H1 (cell line): ENCODE results near the gene KIAA1671. TPM values are rescaled to one million over a fixed set of nuclear protein-coding genes. Genes with fewer than 3 reads are reported as not detected.

Experiments used
- CTCF ChIA-PET: fragments of 300-600 bp; sonication (Branson Sonifier 250); formaldehyde crosslinking; loops from one replicate; lab custom pipeline; 2021; ENCODE audit not compliant: partially characterized antibody; lab: Charles Lee
- POLR2A ChIA-PET: fragments of 300-600 bp; sonication (Branson Sonifier 250); formaldehyde crosslinking; loops from one replicate; lab custom pipeline; 2021; ENCODE audit warnings: inconsistent platforms; ENCODE audit not compliant: partially characterized antibody; lab: Charles Lee
- DNase-seq, 2 experiments: peaks; one replicate each; pipeline versions ENCODE4 v3.0.0 to v3.0.0-alpha.2; 2010 to 2022; ENCODE audit warnings: low spot score in 2 of 2, low read depth in 1 of 2, mixed read lengths in 1 of 2
- FAIRE-seq: peaks from 2 replicates; lab custom pipeline; 2011; peaks lifted over from hg19 to GRCh38; lab: Jason Lieb, UNC
- H2AFZ ChIP-seq: 2 replicates; pipeline ENCODE4 v1.8.1; 2012; ENCODE audit warnings: low read length, inconsistent platforms
- H2AK5ac ChIP-seq: 2 replicates; pipeline ENCODE4 v1.6.1; 2013; ENCODE audit warnings: low read depth, low read length
- H2BK120ac ChIP-seq: replicated peaks from 2 replicates; pipeline ENCODE3; 2013; ENCODE audit warnings: low read depth, low read length, inconsistent platforms
- H2BK12ac ChIP-seq: 2 replicates; pipeline ENCODE4 v1.6.1; 2013; ENCODE audit warnings: low read depth, low read length
- H2BK15ac ChIP-seq: 2 replicates; pipeline ENCODE4 v1.6.1; 2013; ENCODE audit warnings: low read length
- H2BK20ac ChIP-seq: 2 replicates; pipeline ENCODE4 v1.6.1; 2013; ENCODE audit warnings: low read length
- H2BK5ac ChIP-seq: 2 replicates; pipeline ENCODE4 v1.6.1; 2013; ENCODE audit warnings: low read depth, low read length
- H3K14ac ChIP-seq: 2 replicates; pipeline ENCODE4 v1.6.1; 2013; ENCODE audit warnings: inconsistent platforms; ENCODE audit not compliant: insufficient read length
- H3K18ac ChIP-seq: 2 replicates; pipeline ENCODE4 v1.6.1; 2013; ENCODE audit warnings: low read length; ENCODE audit errors: extremely low read depth
- H3K23ac ChIP-seq: 2 replicates; pipeline ENCODE4 v1.6.1; 2013; ENCODE audit warnings: inconsistent platforms; ENCODE audit not compliant: insufficient read length
- H3K23me2 ChIP-seq: 2 replicates; pipeline ENCODE4 v1.6.1; 2013; ENCODE audit warnings: low read depth, low read length
- H3K27ac ChIP-seq: 2 replicates; pipeline ENCODE4 v1.6.1; 2011; ENCODE audit warnings: low read depth, low read length, inconsistent platforms
- H3K27me3 ChIP-seq, 4 experiments: replicated peaks in 1 of 4; 1 replicate in 1 of 4; 2 replicates in 3 of 4; pipeline versions ENCODE4 v1.6.1 to v1.8.1; 2011 to 2013; ENCODE audit warnings: low read length in 3 of 4, mild to moderate bottlenecking in 3 of 4, inconsistent platforms in 2 of 4, mixed read lengths in 2 of 4, moderate library complexity in 1 of 4; ENCODE audit not compliant: control insufficient read depth in 3 of 4, insufficient read depth in 3 of 4; ENCODE audit errors: extremely low read depth in 1 of 4
- H3K36me3 ChIP-seq, 4 experiments: 2 replicates each; pipeline versions ENCODE4 v1.6.1 to v1.8.1; 2011 to 2013; ENCODE audit warnings: mild to moderate bottlenecking in 4 of 4, low read length in 3 of 4, moderate library complexity in 2 of 4, control low read depth in 1 of 4, inconsistent platforms in 1 of 4; ENCODE audit not compliant: insufficient read depth in 4 of 4, control insufficient read depth in 2 of 4
- H3K4ac ChIP-seq: replicated peaks from 2 replicates; pipeline ENCODE3; 2013; ENCODE audit warnings: low read length, low read depth, mixed read lengths, inconsistent platforms; ENCODE audit not compliant: insufficient read length
- H3K4me1 ChIP-seq, 4 experiments: replicated peaks in 1 of 4; 1 replicate in 1 of 4; 2 replicates in 3 of 4; pipeline versions ENCODE4 v1.6.1 to v1.8.1; 2011 to 2013; ENCODE audit warnings: low read length in 3 of 4, inconsistent platforms in 2 of 4, mixed read lengths in 1 of 4; ENCODE audit not compliant: insufficient read depth in 4 of 4, control insufficient read depth in 3 of 4
- H3K4me2 ChIP-seq, 2 experiments: 2 replicates each; pipeline versions ENCODE4 v1.6.1 to v1.8.1; 2011 to 2013; ENCODE audit warnings: low read depth in 2 of 2, low read length in 2 of 2, control low read depth in 1 of 2, inconsistent platforms in 1 of 2, mild to moderate bottlenecking in 1 of 2; ENCODE audit not compliant: insufficient read depth in 1 of 2
- H3K4me3 ChIP-seq, 4 experiments: fragments of 200-600, 300-600 bp in 1 of 4; sonication (generic), shearing (Covaris generic), sonication (Bioruptor Twin) in 1 of 4; 2 replicates each; pipeline versions ENCODE4 v1.5.1 to v1.8.1; 2011 to 2016; ENCODE audit warnings: low read length in 4 of 4, low read depth in 3 of 4, control low read depth in 2 of 4, inconsistent platforms in 2 of 4, mild to moderate bottlenecking in 2 of 4, mixed read lengths in 1 of 4, moderate library complexity in 1 of 4; ENCODE audit not compliant: insufficient read depth in 2 of 4; ENCODE audit errors: extremely low read depth in 1 of 4
- H3K56ac ChIP-seq: replicated peaks from 2 replicates; pipeline ENCODE3; 2013; ENCODE audit warnings: low read depth, mild to moderate bottlenecking, mixed read lengths, low read length, inconsistent platforms; ENCODE audit not compliant: insufficient read length
- H3K79me1 ChIP-seq: 2 replicates; pipeline ENCODE4 v1.6.1; 2013; ENCODE audit warnings: low read depth, low read length, control low read depth
- H3K79me2 ChIP-seq, 2 experiments: 2 replicates each; pipeline versions ENCODE4 v1.6.1 to v1.8.1; 2012 to 2013; ENCODE audit warnings: low read length in 2 of 2, mild to moderate bottlenecking in 2 of 2, inconsistent platforms in 1 of 2; ENCODE audit not compliant: insufficient read depth in 2 of 2, control insufficient read depth in 1 of 2
- H3K9ac ChIP-seq, 4 experiments: replicated peaks in 1 of 4; 1 replicate in 1 of 4; 2 replicates in 3 of 4; pipeline versions ENCODE4 v1.6.1 to v1.8.1; 2011 to 2013; ENCODE audit warnings: low read depth in 3 of 4, low read length in 3 of 4, control low read depth in 2 of 4, mild to moderate bottlenecking in 2 of 4, moderate library complexity in 2 of 4, inconsistent platforms in 1 of 4; ENCODE audit errors: extremely low read depth in 1 of 4
- H3K9me3 ChIP-seq, 2 experiments: 2 replicates each; pipeline versions ENCODE4 v1.6.1 to v1.8.1; 2012 to 2013; ENCODE audit warnings: mild to moderate bottlenecking in 2 of 2, moderate library complexity in 2 of 2, control low read depth in 1 of 2, inconsistent platforms in 1 of 2, low read depth in 1 of 2, low read length in 1 of 2, mixed read lengths in 1 of 2; ENCODE audit not compliant: insufficient read depth in 2 of 2
- H4K20me1 ChIP-seq, 2 experiments: replicated peaks in 1 of 2; 2 replicates each; pipeline versions ENCODE3 to v1.8.1; 2011 to 2013; ENCODE audit warnings: inconsistent platforms in 2 of 2, low read length in 2 of 2, mild to moderate bottlenecking in 1 of 2; ENCODE audit not compliant: insufficient read depth in 2 of 2, control insufficient read depth in 1 of 2
- H4K5ac ChIP-seq: 2 replicates; pipeline ENCODE4 v1.6.1; 2013; ENCODE audit warnings: low read length, low read depth, mixed read lengths, inconsistent platforms; ENCODE audit not compliant: insufficient read length
- H4K8ac ChIP-seq: 2 replicates; pipeline ENCODE4 v1.8.0; 2013; ENCODE audit warnings: mild to moderate bottlenecking, moderate library complexity, low read length, inconsistent platforms; ENCODE audit not compliant: insufficient read depth; ENCODE audit errors: extremely low read depth
- H4K91ac ChIP-seq: replicated peaks from 2 replicates; pipeline ENCODE3; 2013; ENCODE audit warnings: low read length, mixed read lengths, inconsistent platforms; ENCODE audit not compliant: insufficient read length
- BACH1 ChIP-seq: IDR thresholded peaks from 2 replicates; pipeline ENCODE4 v1.6.1; 2012; ENCODE audit warnings: low read length, improper control_type of control experiment
- CHD2 ChIP-seq: IDR thresholded peaks from 2 replicates; pipeline ENCODE4 v1.6.1; 2012; ENCODE audit warnings: low read length, improper control_type of control experiment
- EP300 ChIP-seq, 2 experiments: IDR thresholded peaks; 1 replicate in 1 of 2; 2 replicates in 1 of 2; pipeline ENCODE4 v1.6.1; 2011 to 2012; ENCODE audit warnings: low read depth in 2 of 2, low read length in 2 of 2, mild to moderate bottlenecking in 2 of 2, borderline replicate concordance in 1 of 2, inconsistent platforms in 1 of 2, moderate library complexity in 1 of 2
- HDAC6 ChIP-seq: IDR thresholded peaks from one replicate; pipeline ENCODE4 v1.7.1; 2012; ENCODE audit warnings: low read depth, mild to moderate bottlenecking, inconsistent platforms, low read length, moderate library complexity
- TAF7 ChIP-seq: optimal IDR thresholded peaks from 2 replicates; pipeline ENCODE3; 2011; ENCODE audit warnings: low read depth, mild to moderate bottlenecking, inconsistent platforms, low read length, moderate library complexity, borderline replicate concordance
- WGBS, 2 experiments: shearing (Covaris generic) in 1 of 2; methylation state at CpG; one replicate each; pipeline versions ENCODE4 v1.1.6 to v1.1.7; 2013 to 2015; ENCODE audit warnings: low lambda C conversion rate in 2 of 2, mixed read lengths in 2 of 2, inconsistent platforms in 1 of 2, low coverage in 1 of 2, missing lambda C conversion rate in 1 of 2; ENCODE audit not compliant: insufficient replicate concordance in 2 of 2, insufficient coverage in 1 of 2, insufficient read length in 1 of 2; ENCODE audit errors: extremely low coverage in 1 of 2, missing lambda C conversion rate in 1 of 2; 5-methylcytosine and 5-hydroxymethylcytosine counted together
- polyA plus RNA-seq, 7 experiments: library from polyadenylated mRNA; depleted of rRNA in 3 of 7; stranded (reverse) in 5 of 7; unstranded in 2 of 7; fragments of >200 nt in 5 of 7; fragments of 200-250 nt in 2 of 7; gene quantifications; 1 replicate in 5 of 7; 2 replicates in 1 of 7; 4 replicates in 1 of 7; pipeline versions ENCODE4 v1.2.1 to v1.2.3, GENCODE V29; 2011 to 2013; ENCODE audit warnings: missing spikeins in 2 of 7, mixed read lengths in 2 of 7
- total RNA-seq: library from RNA; stranded (reverse); fragmentation: NEBNext Ultra II Directional; extraction: Animal tissue kit (Norgen Biotek cat#: 25700); gene quantifications from 2 replicates; pipeline ENCODE4 v1.2.1, GENCODE V29; 2021
- TF ChIP-seq, protein P1 (sequence below): IDR thresholded peaks from 2 replicates; pipeline ENCODE4 v1.6.1; 2012; ENCODE audit warnings: inconsistent platforms

KIAA1671 gene
- total and polyA plus RNA-seq, 2 of the 8 experiments (the other 6 are each of a cell fraction or from before 2014, with no cell fraction given), result 6.4 to 23.9 TPM

DNA sequence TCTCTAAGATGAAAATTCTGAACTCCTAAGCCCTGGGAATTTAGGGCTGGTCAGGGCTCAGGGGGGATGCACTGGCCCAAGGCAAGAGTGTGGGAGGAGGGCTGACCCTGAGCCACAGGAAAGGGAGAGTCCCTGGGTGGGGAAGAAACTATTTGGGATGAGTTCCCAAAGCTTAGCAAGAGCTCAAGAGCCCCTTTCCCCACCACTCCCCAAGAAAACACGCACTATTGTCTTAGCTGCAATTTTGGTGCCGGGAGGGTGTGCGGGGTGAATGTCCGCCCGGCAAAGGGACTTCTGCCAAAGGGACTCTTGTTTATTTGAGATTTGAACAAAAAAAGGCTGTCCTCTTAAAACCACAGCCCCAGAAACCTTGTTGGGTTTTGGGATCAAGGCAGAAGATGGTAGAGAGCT, 37.0 kb downstream of the KIAA1671 start:
- Histone ChIP-seq H2BK120ac (no peak overlapping the region), H3K4me2 (no peak overlapping the region), H3K79me1 (peaks cover 4% of the 10 kb centered on the region), H3K27me3 (no peaks in the 10 kb centered on the region), H3K4me3 (no peak overlapping the region), H4K8ac (peak overlapping the region; percentile 35; the same call in 1 of the 2 replicates), H3K4ac (no peak overlapping the region), H2AK5ac (no peak overlapping the region), H3K79me2 (peaks cover 0 to 3% of the 10 kb centered on the region in 2 experiments; a peak in 1 of 4 replicates), H3K9me3 (no peaks in the 10 kb centered on the region), H2BK5ac (no peak overlapping the region), H3K4me1 (peaks cover 0 to 2% (median 0%) of the 10 kb centered on the region in 4 experiments; a peak in 2 of 7 replicates), H4K20me1 (no peaks in the 10 kb centered on the region), H4K5ac (no peak overlapping the region), H3K56ac (no peak overlapping the region), H3K23ac (no peak overlapping the region), H3K36me3 (no peaks in the 10 kb centered on the region), H3K27ac (no peak overlapping the region; the same call in 1 of the 2 replicates), H2BK12ac (no peak overlapping the region), H2BK20ac (0 out of 2 replicates have a peak overlapping the region, but pooled peaks have one; percentile 48), H3K9ac (no peak overlapping the region), H3K14ac (no peak overlapping the region), H4K91ac (no peak overlapping the region), H3K23me2 (peaks cover 2% of the 10 kb centered on the region; the same call in 1 of the 2 replicates), H2AFZ (no peak overlapping the region)
- FAIRE-seq, result no peak
- 96% methylated on average over 5 of the region's 5 CpGs; no CpG with 5 or more reads in 1 of the 2 experiments for WGBS, 2 experiments
- POLR2A ChIA-PET, result interaction anchor here (0.8 to 1.6 kb wide), 2 partner anchors 16 to 35 kb away, joined by 4 read pairs; no protein-coding TSS in a partner anchor
- TF ChIP-seq CHD2, result no peak
- TF ChIP-seq EP300 (IDR thresholded peaks at IDR 0.05; ENCODE audit: borderline replicate concordance in 1 of 2, low read depth in 2 of 2, low read length in 2 of 2), result no peak
- no peak for TF ChIP-seq TAF7
- TF ChIP-seq, protein P1, sequence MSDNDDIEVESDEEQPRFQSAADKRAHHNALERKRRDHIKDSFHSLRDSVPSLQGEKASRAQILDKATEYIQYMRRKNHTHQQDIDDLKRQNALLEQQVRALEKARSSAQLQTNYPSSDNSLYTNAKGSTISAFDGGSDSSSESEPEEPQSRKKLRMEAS, result no peak
- no peak for TF ChIP-seq BACH1
- no peak for TF ChIP-seq HDAC6
- TF ChIP-seq, all 59 proteins: peak for 0
- CTCF ChIA-PET, result interaction anchor here (0.8 to 2.1 kb wide), 7 partner anchors 12 to 139 kb away, joined by 3 to 6 read pairs (median 3); no protein-coding TSS in a partner anchor
- Histone ChIP-seq H2BK15ac (no peak overlapping the region), H3K18ac (no peak overlapping the region)
- no peak for DNase-seq
